GM12892 (cell line): Measurements from ENCODE around the gene PCSK5.

Source experiments
- POLR2A ChIP-seq: IDR thresholded peaks from 2 replicates; pipeline ENCODE4 v1.6.1; 2011; ENCODE audit warnings: low read depth, low read length, control low read depth
- POLR2AphosphoS5 ChIP-seq: IDR thresholded peaks from 2 replicates; pipeline ENCODE4 v1.6.1; 2011; ENCODE audit warnings: low read depth, low read length, control low read depth
- TAF1 ChIP-seq: IDR thresholded peaks from 2 replicates; pipeline ENCODE4 v1.6.1; 2011; ENCODE audit warnings: low read depth, mild to moderate bottlenecking, control low read depth, low read length, borderline replicate concordance

DNA sequence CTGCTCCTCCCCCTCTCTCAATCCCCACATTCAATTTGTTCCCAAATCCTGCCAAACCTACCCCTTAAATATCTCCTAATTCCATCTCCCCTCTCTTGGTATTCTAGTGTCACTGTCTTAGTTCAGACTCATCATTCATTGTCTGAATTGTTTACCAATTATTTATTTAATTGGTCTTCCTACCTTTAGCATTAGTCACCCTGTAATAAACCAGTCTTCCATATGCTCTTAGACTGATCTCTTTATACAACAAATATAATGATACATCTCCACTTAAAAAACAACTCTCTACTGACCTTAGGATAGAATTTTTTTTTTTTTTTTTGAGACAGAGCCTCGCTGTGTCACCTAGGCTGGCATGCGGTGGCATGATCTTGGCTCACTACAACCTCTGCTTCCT, 452.4 kb downstream of the PCSK5 start:
- TF ChIP-seq POLR2AphosphoS5 (no peak), TAF1 (no peak), POLR2A (no peak)
